ENCODE data around the gene PDE4B.

PDE4B gene

DNA sequence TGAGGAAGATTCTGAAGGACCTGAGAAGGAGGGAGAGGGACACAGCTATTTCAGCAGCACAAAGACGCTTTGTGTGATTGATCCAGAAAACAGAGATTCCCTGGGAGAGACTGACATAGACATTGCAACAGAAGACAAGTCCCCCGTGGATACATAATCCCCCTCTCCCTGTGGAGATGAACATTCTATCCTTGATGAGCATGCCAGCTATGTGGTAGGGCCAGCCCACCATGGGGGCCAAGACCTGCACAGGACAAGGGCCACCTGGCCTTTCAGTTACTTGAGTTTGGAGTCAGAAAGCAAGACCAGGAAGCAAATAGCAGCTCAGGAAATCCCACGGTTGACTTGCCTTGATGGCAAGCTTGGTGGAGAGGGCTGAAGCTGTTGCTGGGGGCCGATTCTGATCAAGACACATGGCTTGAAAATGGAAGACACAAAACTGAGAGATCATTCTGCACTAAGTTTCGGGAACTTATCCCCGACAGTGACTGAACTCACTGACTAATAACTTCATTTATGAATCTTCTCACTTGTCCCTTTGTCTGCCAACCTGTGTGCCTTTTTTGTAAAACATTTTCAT lies 579.9 kb downstream of the PDE4B start:
- no peak for DNase-seq

DNA sequence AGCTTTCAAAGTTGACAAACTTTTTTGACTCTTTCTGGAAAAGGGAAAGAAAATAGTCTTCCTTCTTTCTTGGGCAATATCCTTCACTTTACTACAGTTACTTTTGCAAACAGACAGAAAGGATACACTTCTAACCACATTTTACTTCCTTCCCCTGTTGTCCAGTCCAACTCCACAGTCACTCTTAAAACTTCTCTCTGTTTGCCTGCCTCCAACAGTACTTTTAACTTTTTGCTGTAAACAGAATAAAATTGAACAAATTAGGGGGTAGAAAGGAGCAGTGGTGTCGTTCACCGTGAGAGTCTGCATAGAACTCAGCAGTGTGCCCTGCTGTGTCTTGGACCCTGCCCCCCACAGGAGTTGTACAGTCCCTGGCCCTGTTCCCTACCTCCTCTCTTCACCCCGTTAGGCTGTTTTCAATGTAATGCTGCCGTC lies 580.5 kb downstream of the PDE4B start:
- no peak for DNase-seq

DNA sequence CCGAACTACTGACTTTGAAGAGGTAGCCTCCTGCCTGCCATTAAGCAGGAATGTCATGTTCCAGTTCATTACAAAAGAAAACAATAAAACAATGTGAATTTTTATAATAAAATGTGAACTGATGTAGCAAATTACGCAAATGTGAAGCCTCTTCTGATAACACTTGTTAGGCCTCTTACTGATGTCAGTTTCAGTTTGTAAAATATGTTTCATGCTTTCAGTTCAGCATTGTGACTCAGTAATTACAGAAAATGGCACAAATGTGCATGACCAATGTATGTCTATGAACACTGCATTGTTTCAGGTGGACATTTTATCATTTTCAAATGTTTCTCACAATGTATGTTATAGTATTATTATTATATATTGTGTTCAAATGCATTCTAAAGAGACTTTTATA lies 581.5 kb downstream of the PDE4B start:
- DNase-seq = no peak

DNA sequence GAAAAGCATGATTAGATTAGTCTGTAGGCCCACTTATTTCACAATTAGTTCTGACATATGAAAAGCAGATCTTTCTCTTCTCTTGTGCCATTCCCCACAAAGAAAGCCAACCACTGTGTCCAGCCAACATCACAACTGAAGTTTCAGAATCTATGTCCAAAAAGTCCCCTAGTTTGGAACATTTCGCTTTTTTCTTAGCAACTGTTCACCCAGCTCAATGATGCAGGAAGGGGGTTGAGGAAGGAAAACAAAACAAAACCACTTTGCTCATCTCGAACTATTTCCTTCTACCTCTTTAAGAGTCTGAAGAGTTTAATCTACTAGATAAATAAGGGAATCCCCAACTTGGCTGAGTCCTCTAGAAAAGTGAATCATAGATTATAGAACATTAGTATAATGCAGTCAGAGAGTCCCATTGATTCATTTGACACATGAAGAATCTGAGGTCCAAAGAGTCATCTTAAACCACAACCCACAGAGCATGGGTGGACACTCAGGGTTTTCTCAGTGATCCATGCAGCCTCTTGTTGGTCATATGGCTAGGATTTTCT lies 581.9 kb downstream of the PDE4B start:
- DNase-seq = no peak

DNA sequence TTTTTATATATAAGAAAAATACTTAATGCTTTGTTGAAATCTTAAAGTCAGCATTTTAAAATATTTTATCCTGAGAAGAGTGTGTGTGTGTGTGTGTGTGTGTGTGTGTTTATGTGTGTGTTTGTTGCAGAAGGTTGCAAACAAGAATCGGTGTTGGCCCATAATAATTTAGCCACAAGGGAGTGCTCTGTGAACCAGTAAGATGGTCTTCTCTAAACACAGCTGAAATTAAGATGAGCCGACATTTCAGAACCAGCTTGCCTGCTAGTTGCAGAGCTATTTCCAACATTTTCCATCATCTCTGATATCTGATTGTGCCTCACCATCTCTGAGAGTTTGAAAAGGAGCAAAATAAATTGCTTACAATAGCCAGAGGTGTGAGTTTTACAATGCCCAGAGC lies 582.4 kb downstream of the PDE4B start:
- DNase-seq = no peak

DNA sequence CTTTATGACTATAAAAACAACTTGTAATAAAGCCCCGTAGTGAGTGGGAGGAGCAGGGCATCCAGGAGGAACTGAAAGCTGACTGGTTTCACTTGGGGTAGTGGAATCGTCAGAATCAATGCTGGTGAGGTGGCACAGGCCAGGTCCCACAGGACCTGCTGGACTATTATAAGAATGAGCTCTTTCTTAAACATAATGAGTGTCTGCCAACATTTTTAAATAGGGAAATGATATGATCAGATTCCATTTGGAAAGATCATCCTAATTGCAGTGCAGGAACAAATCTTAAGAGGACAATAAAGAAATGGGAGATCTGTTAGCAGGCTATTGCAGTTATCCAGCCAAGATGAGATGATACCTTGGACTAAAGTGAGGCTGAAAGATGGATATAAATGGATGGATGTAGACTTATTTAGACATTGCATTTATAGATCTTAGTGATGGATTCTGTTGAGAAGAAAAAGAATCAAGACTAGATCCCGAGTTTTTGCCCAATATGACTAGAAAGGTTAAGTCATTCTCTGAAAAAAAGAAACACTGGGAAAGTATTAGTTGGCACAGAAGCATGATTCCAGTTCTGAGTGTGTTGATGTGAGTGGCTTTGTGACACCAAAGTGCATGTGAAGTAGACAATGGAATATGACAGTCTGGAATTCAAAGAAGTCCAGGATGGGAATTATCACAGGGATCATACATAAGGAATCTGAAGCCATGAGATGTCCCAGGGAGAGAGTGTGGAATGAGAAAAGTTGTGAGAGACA lies 587.9 kb downstream of the PDE4B start:
- DNase-seq = no peak

DNA sequence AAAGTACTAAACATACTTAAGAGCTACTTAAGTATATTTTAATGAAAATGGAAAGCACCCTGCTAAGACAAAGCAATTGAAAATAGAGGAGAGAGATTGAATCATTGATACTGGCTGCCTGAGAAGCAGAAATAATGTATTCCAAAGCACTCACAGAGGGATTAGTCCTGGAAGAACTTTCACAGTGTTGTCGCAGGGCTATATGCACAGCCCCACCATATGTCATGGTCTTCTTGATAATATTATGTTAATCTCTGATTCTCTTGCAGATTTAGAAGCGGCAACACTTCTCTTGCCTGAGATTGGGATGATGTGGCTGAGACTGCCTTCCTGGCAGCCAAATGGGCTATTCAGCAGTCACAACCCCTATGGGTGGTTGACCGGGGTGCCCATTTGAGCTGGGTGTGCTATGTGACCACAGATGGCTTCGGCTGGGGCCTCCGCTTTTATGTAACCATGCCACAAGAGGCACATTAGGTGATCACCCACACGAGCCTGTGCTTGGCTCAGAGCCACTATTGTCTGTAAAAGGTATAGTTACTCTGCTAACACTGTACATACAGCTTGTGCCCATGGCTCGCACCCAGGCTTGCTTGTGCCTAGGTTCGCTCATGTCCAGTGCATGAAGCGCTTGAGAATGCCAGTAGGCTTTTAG lies 589.1 kb downstream of the PDE4B start:
- no peak for DNase-seq

DNA sequence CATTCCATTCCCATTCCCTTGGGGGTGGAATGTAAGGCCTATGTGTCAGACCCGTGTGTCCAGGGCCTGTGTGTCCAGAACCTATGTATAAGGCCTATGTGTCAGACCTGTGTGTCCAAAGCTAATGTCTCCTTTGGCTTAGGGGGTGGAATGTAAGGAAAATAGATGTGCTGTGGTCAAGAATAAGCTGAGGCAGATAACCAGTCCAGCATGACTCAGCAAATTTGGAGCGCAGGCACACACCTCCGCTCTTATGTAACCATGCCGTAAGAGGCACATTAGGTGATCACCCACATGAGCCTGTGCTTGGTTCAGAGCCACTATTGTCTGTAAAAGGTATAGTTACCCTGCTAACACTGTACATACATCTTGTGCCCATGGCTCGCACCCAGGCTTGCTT lies 590.5 kb downstream of the PDE4B start:
- no peak for DNase-seq

DNA sequence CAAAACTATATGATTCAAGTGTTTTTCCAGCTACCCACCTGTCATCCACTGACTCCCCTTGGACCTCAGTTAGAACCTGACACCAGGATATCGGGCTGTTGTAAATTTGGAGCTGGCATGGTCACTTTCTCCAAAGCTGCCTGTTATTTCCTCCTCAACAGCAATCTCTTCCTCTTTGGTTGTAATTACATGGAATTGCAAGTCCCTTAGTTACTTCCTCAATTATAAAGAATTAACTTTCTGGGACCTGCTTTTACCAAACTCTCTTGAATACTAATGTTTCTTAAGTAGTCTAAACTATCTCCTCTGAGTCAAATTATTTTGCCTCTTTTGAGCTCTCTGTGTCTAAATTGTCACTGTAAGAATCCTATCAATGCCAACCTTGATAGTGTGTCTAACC lies 590.9 kb downstream of the PDE4B start:
- DNase-seq = no peak

DNA sequence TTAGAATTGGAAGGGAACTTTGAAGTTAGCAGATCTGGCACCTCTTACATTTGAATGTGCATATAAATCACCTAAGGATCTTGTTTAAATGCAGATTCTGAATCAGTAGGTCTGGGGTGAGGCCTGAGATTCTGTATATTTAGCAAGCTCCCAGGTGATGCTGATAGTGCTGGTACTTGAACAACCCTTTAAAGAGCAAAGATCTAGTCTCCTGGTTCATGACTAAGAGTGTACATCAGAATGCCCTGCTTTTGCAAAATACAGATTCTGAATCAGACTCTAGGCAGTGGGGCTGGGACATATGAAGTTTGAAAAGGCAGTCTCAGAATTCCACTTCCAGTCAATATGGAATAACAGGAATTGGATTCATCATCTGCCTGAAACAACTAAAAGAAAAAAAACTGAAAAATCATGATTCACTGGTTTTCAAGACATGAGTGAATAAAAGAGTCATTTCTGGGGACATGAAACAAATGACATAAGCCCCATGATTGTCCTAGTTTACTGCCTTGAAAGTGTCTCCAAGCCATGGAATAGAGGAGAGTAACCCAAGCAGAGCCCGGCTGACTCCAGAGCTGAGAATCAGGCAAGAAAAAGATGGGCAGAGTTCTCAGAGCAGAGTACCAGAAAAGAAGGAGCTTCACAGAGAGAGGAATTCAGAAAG lies 591.7 kb downstream of the PDE4B start:
- DNase-seq = no peak

DNA sequence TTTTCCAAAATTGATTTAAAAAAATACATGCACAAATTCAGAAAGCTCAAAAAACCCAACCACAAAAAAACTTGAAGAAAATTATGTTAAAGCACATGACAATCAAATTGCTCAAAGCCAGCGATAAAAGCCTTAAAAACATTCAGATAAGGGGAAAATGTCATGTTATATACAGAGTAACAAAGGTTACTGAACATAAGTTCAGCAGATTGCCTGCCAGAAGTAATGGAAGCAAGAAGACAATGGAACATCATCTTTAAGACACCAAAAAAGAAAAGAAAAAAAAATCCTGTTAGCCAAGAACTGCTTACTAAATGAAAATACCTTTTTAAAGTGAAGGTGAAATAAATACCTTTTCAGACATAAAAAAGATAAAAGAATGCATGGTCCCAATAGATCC lies 594.0 kb downstream of the PDE4B start:
- DNase-seq = no peak

DNA sequence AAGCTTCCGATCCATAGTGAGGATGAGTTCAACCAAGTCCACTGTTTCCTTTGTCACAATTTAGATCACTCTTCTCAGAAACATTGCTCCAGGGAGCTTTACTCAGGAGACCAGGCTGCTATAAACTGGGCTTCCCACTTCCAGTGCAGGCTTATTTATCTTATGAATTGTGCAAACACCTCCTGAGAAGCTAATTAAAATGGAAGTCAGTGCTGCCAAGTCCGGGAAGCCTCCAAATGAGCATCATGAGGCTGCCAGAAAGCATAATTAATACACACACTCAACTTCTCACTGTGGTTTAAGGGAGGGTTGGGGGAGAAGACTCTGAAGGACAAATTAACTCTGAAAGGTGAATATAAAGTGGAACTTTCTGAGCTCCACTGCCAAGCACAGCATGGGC lies 596.2 kb downstream of the PDE4B start:
- DNase-seq = no peak

DNA sequence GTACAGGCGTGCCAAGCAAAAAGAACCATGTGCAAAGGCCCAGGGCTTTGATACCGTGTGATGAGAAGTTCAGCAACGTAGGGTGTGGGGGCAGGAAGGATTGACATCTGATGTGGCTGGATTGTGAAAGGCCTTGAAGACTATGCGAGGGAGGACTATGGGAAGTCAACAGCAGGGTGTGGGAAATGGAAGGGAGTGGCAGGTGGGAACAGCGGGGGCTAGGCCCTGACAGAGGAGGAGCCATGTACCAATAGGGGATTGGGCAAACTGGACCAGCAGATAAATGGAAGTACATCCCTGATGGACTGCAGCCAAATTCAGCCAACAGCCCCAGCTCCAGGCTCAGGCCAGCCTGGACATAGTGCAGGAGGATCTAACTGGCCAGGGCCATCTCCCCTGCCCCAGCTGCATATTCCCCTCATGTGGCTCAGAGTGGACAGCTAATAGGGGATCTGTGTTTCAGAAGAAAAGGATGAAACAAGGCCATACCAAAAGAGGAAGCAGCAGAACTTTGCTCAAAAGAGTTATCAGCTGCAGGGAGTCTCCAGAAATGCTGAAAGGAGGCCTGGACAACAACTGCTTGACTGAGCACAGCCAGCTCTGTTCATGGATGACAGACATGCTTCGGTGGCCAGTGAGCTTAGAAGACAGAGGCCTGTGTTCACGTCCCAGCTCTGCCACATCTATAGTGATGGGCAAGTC lies 601.0 kb downstream of the PDE4B start:
- DNase-seq = peak in 1 of 2 experiments; percentile 0

DNA sequence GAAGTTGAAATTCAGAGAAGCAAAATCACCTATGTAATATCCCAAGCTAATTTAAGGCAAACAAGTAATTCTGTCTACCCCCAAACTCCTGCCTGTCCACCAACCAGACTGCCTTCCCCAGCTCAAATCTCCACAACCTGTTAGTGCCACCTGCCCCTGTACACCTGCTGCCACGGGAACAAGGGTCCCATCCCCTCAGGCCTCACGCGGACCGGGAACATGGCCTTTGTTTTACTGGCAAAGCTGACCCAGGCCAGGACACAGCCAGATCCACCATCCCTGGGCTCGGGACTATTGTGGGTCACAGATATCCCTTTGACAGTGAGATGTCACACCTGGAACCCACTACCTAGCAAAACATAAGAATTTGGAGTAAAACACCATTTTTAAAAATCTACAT lies 601.9 kb downstream of the PDE4B start:
- no peak for DNase-seq

DNA sequence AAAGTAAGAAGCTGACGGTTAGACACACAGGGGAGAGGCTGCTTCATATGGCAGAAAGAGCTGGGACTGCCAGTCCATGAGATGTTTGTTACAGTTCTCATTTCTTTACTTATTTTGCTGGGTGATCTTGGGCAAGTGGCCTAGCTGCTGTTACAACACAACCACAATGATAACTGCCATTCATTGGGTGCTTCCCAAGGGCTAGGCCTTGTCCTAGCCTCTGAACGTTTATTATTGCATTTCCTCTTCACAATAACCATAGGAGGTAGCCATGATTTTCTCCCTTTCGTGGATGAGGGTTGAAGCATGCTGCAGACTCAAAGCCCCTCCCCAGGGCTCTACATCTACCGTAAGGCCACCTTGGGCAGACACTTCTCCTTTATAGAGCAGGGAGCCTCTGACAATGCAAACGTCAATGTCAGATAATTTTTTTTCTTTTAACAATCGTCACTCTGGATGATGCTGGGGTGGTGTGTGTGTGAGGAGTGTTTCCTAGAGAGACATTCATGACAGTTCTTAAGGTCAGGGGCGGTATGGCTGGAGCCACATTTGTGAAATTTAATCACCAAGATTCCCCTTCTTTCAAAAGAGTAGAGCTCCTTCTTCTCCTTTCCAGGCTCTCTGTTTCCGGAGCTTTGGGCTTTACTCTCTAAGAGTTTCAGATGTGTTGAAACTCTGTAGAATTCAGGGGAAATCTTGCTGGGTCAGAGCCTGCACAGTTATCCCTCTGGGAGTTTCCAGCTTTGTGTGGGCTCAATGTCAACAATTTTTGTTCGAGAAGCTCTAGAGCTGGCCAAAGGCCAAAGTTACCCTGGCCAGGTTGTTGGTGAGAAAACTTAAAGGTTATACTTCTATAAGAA lies 602.7 kb downstream of the PDE4B start:
- no peak for DNase-seq

DNA sequence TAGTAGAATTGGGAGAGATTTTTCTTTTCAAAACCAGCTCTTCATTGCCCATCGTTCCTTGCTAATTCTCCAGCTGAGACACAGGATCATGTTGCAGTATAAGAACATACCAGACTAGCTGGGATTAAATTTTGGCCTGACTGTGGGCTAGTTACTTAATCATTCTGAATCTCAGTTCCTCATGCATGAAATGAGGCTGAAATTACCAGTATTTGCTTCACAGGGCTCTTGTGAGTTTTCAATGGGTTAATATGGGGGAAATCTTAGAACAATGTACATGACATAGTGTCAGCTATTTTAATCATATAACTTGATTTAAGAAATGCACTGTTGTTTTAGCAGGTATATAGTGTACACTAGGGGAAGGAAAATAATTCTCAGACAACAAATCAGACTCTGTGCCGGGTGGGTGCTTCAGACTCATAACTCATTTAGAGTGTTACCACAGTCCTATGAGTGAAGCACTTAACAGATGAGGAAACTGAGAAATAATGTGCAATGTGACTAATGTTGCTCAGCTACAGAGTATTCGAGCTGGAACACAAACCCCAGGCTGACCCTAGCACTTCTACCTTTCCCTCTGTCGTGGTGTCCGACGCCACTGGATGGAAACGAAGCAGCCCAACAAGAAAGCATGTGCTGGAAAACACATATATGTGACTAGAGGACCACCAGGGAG lies 603.7 kb downstream of the PDE4B start:
- no peak for DNase-seq

DNA sequence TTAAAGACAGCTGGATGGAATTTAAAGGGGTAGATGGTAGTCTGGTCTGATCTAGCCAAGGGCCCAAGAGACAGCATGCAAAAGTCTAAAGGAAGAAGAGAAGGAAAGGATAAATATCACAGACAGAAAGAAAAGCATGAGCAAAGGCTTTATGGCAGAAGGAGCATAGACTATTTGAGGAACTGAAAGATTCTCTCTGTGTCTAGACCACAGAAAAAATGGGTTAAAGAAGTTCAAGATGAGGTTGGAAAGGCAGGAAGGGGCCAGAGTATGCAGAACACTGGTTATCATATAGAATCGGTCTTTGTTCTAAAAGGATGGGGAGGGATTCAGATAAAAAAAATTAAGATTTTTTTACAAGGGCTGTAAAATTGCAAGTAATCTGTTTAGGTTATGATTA lies 604.5 kb downstream of the PDE4B start:
- no peak for DNase-seq

DNA sequence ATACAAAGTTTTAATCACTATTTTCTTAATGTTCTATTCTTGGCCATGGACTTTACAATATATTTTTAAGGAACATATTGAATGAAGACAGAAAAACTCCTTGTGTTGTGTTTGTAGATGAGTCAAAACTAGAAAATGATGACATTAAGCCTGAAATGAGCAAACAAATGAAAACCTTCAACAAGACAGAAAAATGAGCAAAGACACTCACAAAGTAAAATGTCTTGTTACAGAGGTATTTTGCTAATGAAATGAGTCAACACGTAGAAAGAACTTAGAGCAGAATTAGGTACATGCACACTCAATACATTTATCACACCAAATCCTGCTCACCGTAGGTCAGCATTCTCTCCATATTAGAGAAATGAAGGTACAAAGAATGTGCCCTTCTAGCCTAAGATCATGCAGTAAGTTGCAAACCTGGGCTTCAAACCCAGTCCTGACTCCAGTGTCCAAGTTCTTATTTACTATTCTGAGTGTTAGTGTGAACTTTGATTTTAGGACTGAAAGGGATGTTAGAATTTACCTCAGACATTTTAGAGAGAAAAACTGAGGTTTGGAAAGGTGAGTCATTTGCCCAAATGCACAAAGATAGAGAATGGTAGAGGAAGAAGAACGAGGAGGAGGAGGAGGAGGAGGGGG lies 607.3 kb downstream of the PDE4B start:
- no peak for DNase-seq

DNA sequence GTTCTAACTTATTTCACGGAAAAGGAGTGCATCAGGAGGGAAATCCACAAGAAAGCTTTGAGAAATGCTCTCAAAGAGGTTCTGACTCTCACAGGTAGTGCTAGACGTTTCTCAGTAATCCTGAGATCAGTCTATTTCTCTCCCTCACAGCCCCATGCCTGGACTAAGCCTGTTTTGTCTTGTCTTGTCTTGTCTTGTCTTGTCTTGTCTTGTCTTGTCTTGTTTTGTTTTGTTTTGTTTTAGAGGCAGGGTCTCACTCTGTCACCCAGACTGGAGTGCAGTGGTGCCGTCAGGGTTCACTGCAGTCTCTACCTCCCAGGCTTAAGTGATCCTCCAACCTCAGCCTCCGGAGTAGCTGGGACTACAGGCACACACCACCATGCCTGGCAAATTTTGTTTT lies 608.0 kb downstream of the PDE4B start:
- DNase-seq = no peak

DNA sequence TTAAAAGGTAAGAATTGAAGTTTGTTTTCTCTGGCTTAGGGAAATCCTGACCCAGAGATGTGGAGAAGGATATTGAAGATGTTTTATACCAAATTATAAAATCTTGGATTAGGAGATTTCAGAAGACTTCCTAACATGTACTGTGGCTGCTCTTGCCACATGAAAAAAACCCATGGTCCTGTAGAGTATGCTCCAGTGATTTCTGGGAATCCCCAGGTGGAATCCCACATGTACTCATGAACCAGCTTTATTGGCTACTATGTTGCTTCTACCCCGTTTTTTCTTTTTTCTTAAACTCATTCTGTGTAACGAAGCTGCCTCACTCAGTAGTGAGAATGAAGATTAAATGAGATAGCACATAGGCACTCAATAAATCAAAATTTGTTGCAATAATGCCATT lies 608.5 kb downstream of the PDE4B start:
- no peak for DNase-seq

DNA sequence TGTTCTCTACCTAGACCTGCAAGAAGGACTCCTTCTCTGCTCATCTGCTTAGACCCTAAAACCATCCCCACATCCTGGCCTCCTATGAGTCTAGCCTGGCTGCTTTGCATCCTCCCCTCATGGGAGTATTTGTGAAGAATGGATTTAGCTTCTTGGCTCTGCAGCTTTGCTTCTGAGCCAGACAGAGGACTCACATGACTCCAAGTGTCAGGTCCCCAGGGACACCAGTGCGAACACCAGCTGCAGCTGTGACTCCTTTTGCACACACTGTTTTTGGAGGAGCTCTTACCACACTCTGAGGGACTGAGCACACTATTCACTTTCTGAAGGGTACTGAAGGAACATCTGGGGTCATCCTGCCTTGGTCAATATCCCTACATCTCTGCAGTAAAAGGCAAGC lies 609.5 kb downstream of the PDE4B start:
- DNase-seq = peak; percentile 54 to 67
